ENCODE results near the gene DNAJC11. TPM values are rescaled to one million over a fixed set of nuclear protein-coding genes. Genes with fewer than 3 reads are reported as not detected.
"Not testable (repeated sequence)": the region's sequence is repeated elsewhere in the genome, so short reads cannot be mapped to it uniquely, and the experiment has no call there.

DNAJC11 gene
- polyA plus RNA-seq, 4 donors, result 58.6 to 67.8 (median 59.8) TPM

DNA sequence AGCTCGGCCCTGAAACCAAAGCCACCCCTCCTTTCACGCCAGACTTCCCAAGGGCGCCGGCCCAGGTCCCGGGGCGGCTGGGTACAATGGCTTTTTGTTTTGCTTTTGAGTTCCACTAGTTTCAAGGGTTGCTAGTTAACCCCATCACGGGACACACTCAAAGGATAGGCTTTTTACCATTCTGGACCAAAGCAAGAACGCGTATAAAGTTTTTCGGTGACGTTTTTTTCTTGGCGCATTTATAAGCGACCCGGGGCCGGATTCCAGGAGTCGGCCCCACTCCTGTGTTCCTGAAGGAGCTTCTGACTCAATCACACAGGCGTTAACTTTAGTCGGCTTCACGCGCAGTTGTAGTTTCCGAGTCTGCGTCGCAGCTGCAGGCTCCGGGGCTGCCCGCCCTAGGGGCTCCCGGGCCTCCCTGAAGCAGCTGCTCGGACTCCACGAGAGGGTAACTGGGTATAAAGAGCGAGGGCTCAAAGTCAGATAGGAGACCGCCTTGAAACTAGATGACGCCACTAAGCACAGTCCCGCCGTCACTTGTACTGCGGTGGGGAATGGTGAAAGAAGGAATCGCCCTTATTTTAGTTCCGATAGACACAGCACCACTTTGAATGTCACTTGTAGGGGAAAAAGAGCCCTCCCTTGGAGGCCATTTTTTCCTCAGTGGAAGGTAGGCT is 98.2 kb downstream of the DNAJC11 start:
- DNase-seq (ENCODE audit: low read depth in 4 of 4, low spot score in 3 of 4), result no peak

DNA sequence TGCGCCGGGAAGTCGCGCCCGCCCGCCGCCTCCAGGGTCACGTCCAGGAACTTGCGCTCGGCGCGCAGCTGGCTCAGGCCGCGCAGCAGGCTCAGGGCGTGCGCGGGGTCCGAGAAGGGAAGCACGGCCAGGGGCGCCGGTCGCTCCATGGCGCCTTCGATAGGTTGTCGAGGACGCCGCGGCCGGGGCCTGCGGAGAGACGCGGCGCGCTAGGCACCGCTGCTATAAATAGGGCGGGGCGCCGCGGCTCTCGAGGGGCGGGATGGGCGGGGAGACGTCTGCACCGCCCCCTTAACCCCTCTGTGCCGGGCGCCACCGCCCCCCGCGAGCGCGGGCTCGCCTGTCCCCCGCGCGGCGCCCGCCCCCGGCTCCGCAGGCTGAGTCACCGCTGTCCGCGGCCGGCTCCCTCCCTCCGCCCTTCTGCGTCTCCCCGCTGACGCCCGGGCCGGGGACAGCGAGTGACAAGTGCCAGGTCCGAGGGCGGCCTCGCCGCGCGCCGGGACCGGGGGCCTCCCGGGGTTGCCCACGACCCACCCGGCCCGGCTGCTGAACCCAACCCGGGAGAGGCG is 98.9 kb downstream of the DNAJC11 start, which contains the start of gene KLHL21:
Gene KLHL21 (minus strand): TSS at position 201 of the 569 bp plus-strand sequence. CDS start 52 bp downstream, at position 149.
- DNase-seq (ENCODE audit: low read depth in 4 of 4, low spot score in 3 of 4), result no peak

DNA sequence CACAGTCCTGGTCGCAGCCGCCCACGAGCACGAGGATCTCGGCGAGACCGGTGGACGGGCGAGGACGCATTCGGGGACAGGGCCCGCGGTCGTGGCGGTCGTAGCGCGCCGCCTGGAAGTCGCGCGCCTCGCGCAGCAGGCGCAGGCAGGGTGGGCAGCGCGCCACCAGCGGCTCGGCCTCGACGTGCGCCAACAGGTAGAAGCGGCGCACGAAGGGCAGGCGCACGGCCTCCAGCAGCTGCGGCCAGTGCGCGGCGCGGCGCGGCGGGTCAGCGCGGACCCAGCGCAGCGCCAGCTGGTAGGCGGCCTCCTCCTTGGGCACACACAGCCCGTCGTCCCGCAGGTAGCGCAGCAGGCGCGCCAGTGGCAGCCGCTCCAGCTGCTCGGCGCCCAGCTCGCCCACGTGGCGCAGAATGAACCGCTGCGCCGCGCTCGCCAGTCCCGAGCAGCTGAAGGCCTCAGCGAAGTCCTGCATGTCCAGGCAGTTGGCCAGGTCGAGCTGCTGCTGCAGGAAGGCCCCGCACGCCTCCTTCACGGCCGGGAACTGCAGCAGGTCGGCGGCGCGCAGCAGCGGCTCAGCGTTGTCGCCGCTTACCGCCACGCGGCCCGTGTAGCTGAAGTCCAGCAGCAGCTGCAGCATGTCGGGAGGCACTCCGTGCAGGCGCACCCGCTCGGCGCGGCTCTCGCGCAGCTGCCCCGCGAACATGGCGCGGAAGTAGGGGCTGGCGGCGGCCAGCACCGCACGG is 99.5 kb downstream of the DNAJC11 start:
- DNase-seq (ENCODE audit: low read depth in 4 of 4, low spot score in 3 of 4), result no peak

DNA sequence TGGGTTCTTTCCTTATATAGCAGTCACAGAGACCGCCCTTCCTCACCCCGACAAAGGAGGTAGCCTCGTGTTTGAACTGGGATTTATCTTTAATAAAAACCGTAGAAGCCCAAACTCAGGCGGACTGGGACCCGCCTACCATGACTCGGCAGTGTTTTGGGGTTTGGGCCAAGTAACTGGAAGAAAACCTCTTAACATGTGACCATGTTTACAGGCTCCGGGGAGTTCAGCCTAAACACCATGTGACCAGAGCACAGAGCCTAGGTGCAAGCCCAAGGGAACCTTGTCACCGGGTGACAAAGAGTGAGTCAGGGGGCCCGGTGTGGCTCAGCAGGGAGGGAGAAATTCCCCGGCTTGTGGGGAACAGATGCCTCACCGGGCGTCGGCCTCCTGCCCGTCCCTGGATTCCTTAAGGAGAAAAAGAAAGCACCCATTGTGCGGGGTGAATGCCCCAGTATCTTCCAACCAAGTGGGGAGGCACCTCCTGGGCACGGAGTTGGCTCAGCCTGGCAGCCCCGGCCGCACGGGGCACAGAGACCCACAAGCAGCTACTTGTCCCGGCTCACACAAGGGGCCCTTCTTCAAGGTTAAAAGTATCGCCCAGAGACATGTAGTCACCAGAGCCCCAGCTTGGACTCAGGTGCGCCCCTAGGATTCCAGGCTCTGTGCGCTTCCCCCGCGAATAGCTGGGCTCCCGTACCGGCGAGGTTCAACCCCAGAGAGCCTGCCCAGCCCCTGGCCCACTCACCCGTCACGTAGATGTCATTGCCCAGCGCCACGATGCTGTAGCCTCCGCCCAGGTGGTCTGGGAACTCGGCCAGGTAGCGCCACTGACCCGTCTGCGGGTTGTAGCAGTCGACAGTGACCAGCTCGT is 100.3 kb downstream of the DNAJC11 start:
- DNase-seq (ENCODE audit: low read depth in 4 of 4, low spot score in 3 of 4), result no peak

DNA sequence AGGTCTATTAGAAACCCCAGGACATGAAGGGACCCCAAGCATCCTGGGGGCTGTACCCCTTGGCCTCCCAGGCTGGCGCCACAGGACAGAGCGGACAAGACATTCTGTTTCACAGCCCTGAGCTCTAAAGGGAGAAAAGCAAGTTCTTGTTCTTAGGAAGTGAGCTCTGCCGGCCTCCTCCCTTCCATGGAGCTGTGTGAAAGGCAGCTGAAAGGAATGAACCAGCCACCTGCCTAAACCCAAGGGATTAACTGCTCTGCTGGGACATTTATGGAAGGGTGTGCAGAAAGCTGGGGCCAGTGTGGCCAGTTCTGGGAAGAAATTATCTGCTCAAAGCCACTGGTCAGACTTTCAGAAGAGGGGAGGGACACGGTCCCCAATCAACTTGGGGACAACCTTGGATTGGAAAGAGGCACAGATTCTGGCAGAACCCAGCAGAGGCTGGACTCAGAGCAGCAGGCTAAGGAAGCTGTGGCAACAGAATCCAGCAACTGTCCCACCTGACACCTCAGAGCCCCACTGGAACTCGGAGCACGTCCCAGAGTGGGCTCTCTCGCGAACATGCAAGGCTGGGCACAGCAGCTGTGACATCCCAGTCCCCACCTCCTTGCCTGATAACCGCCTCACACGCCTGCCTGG is 101.1 kb downstream of the DNAJC11 start:
- no peak for DNase-seq (ENCODE audit: low read depth in 4 of 4, low spot score in 3 of 4)

DNA sequence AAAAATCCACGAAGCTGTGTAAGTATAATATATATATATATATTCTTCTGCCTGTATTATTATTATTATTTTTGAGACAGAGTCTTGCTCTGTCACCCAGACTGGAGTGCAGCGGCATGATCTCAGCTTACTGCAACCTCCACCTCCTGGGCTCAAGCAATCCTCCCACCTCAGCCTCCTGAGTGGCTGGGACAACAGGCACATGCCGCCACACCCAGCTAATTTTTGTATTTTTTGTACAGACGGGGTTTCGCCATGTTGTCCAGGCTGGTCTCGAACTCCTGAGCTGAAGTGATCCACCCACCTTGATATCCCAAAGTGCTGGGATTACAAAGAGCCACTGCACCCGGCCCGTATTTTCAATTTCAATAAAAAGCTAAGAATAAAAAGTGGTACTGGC is 101.6 kb downstream of the DNAJC11 start:
- DNase-seq (ENCODE audit: low read depth in 4 of 4, low spot score in 3 of 4), result not testable (repeated sequence)

- no peak for DNase-seq (ENCODE audit: low read depth in 4 of 4, low spot score in 3 of 4)
Measured at GRCh38 chr1:6599141-6599975, 102.3 kb downstream of the DNAJC11 start.

- no peak for DNase-seq (ENCODE audit: low read depth in 4 of 4, low spot score in 3 of 4)
Measured at GRCh38 chr1:6597777-6598131, 103.9 kb downstream of the DNAJC11 start.

- DNase-seq (ENCODE audit: low read depth in 4 of 4, low spot score in 3 of 4), result no peak
Measured at GRCh38 chr1:6596886-6597776, 104.5 kb downstream of the DNAJC11 start.

DNA sequence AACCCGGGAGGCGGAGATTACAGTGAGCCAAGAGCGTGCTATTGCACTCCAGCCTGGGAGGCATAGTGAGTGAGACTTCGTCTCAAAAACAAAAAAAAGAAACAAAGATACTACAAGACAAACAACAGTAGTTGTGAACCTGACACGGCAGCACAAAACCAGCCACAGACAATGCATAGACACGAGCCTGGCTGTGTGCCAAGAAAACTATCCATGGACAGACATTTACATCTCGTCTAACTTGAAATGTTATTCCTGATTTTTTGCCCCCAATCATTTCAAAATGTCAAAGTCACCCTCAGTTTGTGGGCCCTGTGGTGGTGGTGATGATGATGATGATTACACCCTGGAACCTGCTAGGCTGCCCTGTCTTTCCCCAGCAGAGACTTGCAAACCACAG is 105.3 kb downstream of the DNAJC11 start:
- DNase-seq (ENCODE audit: low read depth in 4 of 4, low spot score in 3 of 4), result no peak

- no peak for DNase-seq (ENCODE audit: low read depth in 4 of 4, low spot score in 3 of 4)
Measured at GRCh38 chr1:6594977-6595740, 106.5 kb downstream of the DNAJC11 start.

DNA sequence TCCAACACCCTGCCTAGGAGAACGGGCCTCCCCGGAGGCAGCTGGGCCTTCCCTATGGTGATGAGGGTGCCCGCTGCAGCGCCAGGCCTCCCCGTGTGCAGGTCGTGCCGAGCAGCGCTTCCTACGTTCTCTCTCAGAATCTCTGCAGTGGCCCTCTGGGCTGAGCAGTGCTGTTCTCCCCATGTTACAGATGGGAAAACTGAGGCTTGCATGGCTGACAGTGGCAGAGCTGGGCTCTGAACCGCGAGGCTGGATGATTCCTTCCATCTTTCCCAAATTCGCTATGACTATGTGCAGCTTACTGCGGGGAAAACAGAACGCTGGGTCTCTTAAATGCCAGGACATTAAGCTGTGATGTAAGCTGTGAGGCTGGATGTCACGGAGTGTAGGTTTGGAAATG is 107.8 kb downstream of the DNAJC11 start:
- DNase-seq (ENCODE audit: low read depth in 4 of 4, low spot score in 3 of 4), result no peak

DNA sequence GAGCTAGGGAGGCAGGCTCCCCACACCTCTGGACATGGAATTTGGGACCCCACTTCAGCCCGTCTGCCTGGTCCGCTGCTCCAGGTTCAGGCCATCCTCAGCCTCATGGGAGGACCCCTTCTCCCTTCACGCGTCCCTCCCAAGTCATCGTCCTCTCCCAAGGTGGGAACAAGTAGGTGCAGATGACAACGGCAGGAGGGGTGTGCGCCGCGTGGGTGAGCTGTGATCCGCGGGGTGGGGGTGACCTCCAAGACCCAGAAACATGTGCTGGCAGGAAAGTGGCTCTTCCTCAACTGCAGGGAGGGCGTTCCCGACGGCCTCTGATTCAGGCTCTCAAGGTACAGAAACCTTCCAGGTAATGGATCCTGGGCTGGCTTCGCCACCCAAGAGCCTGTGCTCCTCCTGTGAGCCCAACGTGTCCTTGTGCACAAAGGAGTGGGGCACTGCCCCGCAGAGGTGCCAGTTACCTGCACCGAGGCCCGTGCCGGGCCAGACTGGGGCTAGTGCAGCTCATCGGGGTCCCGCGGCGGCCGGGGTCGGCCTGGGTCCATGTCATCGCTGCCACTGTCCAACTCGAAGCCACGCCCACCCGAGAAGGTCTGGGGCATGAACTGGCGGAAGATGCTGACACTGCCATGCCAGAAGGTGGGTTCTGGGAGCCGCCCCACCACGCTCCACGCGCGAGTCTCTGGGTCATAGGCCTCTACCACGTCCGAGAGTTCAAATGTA is 108.6 kb downstream of the DNAJC11 start:
- DNase-seq (ENCODE audit: low read depth in 4 of 4, low spot score in 3 of 4), result no peak

DNA sequence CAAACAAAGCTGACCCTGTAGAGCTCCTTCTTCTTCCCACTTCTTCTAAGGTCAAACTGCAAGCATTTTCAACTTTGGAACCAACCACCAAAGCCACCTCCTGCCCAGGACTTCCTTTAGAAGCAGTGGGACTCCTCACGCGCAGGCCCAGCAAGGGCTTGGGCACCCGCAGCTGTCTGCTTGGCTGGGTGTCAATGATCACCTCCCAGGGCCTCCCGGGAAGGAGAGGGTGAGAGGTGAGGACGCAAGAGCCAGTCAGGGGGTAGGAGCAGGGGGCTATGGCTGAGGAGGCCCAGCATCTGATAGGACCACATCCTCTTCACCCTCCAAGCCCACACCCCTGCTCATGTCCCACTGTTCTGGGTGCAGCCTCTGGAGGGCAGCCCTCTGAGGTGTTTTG is 109.2 kb downstream of the DNAJC11 start:
- no peak for DNase-seq (ENCODE audit: low read depth in 4 of 4, low spot score in 3 of 4)

GRCh38 chr1:6591644-6592043 is 110.0 kb downstream of the DNAJC11 start:
- no peak for DNase-seq (ENCODE audit: low read depth in 4 of 4, low spot score in 3 of 4)

DNA sequence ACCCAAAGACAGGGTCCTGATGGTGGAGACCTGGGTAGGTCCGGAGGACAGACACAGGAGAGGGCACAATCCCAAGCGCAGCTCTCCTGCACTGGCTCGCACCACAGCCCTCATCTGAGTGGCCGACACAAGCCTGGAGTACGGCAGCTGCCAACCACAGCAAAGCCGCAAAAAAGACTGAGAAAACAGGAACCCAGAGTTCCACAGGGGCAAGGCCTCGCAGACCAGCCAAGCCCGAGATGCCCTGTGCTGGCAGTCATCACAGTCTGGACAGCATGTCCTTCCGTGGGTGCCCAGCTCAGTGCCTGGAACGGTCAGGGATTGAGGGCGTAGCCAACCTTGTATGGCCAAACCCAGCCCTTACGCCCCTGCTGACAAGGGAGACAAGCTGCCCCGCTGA is 110.4 kb downstream of the DNAJC11 start:
- no peak for DNase-seq (ENCODE audit: low read depth in 4 of 4, low spot score in 3 of 4)

DNA sequence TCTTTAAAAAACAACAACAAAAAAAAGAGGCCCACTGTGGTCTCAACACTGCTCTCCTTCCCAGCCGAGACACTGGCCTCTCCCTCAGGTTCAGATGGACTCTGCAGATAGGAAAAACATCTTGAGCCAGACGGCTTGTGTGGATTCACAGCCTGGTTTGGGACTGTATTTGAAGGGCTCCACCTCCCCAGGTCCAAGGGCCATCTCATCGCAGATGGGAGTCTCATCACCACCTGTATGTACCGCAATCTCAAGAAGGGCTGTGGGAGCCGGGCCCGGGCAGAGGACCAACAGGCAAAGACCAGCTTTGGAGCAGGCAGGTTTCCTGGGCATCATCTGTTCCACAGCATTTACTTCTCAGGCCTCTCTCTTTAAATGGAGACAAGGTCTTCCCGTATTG is 111.6 kb downstream of the DNAJC11 start:
- DNase-seq (ENCODE audit: low read depth in 4 of 4, low spot score in 3 of 4), result no peak

Data from right renal pelvis (tissue), 4 donors.